MM.1S (cell line): ENCODE data around the gene SHCBP1.

ENCODE experiments used
- CTCF ChIP-seq: fragments of 300-600 bp; sonication (generic); IDR thresholded peaks from 2 replicates; pipeline ENCODE4 v1.5.1; 2016; ENCODE audit warnings: antibody characterized with exemption, low read length, mixed read lengths
- EZH2phosphoT487 ChIP-seq: fragments of 300-600 bp; sonication (generic); IDR thresholded peaks from 2 replicates; pipeline ENCODE4 v1.6.1; 2018; ENCODE audit warnings: antibody characterized with exemption, low read length

GRCh38 chr16:46555951-46556350 is 65.2 kb downstream of the SHCBP1 start:
- TF ChIP-seq CTCF (no peak), EZH2phosphoT487 (no peak)
